SK-N-SH treated with all-trans-retinoic acid at 6 μM for 48 hours (cell line): ENCODE results near the gene NUP214.
"Not testable (repeated sequence)": the region's sequence is repeated elsewhere in the genome, so short reads cannot be mapped to it uniquely, and the experiment has no call there.

Experiments
- ATAC-seq: fragments of 200-7000 bp; cut with Tn5 transposase; 3 replicates; pipeline ENCODE4 v1.9.1; 2020; ENCODE audit warnings: mild to moderate bottlenecking, moderate library complexity
- ARNTL ChIP-seq: fragments of 450-650 bp; formaldehyde crosslinking; IDR thresholded peaks from 2 replicates; pipeline ENCODE4 v1.5.0; 2020; ENCODE audit warnings: low read depth, mild to moderate bottlenecking, moderate library complexity, borderline replicate concordance
- BACH2 ChIP-seq: fragments of 250-450 bp; sonication (Bioruptor Pico); IDR thresholded peaks from 2 replicates; pipeline ENCODE4 v1.9.0; 2021; ENCODE audit warnings: mild to moderate bottlenecking, borderline replicate concordance
- CREB5 ChIP-seq: fragments of 250-450 bp; sonication (Bioruptor Pico); IDR thresholded peaks from 2 replicates; pipeline ENCODE4 v1.5.1; 2020; ENCODE audit warnings: low read depth, mild to moderate bottlenecking, moderate library complexity
- CSDC2 ChIP-seq: fragments of 250-450 bp; sonication (Bioruptor Pico); IDR thresholded peaks from 2 replicates; pipeline ENCODE4 v1.5.0; 2020; ENCODE audit warnings: mild to moderate bottlenecking, moderate library complexity
- ESRRG ChIP-seq: fragments of 250-450 bp; sonication (Bioruptor Pico); IDR thresholded peaks from 2 replicates; pipeline ENCODE4 v1.6.1; 2021; ENCODE audit warnings: mild to moderate bottlenecking
- GLIS3 ChIP-seq: fragments of 250-450 bp; sonication (Bioruptor Pico); IDR thresholded peaks from 2 replicates; pipeline ENCODE4 v1.5.0; 2020; ENCODE audit warnings: mild to moderate bottlenecking, moderate library complexity
- ISL1 ChIP-seq: fragments of 250-450 bp; sonication (Bioruptor Pico); IDR thresholded peaks from 2 replicates; pipeline ENCODE4 v2.1.2; 2022; ENCODE audit warnings: mild to moderate bottlenecking, moderate library complexity
- PATZ1 ChIP-seq: fragments of 250-450 bp; sonication (Bioruptor Pico); IDR thresholded peaks from 2 replicates; pipeline ENCODE4 v1.8.0; 2020; ENCODE audit warnings: mild to moderate bottlenecking, moderate library complexity, borderline replicate concordance
- POU6F1 ChIP-seq: fragments of 250-450 bp; sonication (Bioruptor Pico); IDR thresholded peaks from 2 replicates; pipeline ENCODE4 v1.8.0; 2021; ENCODE audit warnings: low read depth, mild to moderate bottlenecking, moderate library complexity, borderline replicate concordance
- RARB ChIP-seq: fragments of 250-450 bp; sonication (Bioruptor Pico); IDR thresholded peaks from 2 replicates; pipeline ENCODE4 v1.8.0; 2021; ENCODE audit warnings: mild to moderate bottlenecking, moderate library complexity
- SNAI2 ChIP-seq: fragments of 250-450 bp; sonication (Bioruptor Pico); IDR thresholded peaks from 2 replicates; pipeline ENCODE4 v1.5.0; 2020; ENCODE audit warnings: mild to moderate bottlenecking, moderate library complexity
- TCF4 ChIP-seq: fragments of 250-450 bp; sonication (Bioruptor Pico); IDR thresholded peaks from 2 replicates; pipeline ENCODE4 v1.8.0; 2021; ENCODE audit warnings: mild to moderate bottlenecking, moderate library complexity, borderline replicate concordance
- TSHZ2 ChIP-seq: fragments of 250-450 bp; sonication (Bioruptor Pico); IDR thresholded peaks from 2 replicates; pipeline ENCODE4 v1.5.0; 2020; ENCODE audit warnings: mild to moderate bottlenecking, moderate library complexity
- ZC3H10 ChIP-seq: fragments of 250-450 bp; sonication (Bioruptor Pico); IDR thresholded peaks from 2 replicates; pipeline ENCODE4 v1.5.1; 2021; ENCODE audit warnings: mild to moderate bottlenecking, moderate library complexity
- ZFP3 ChIP-seq: fragments of 250-450 bp; sonication (Bioruptor Pico); IDR thresholded peaks from 2 replicates; pipeline ENCODE4 v1.5.0; 2020; ENCODE audit warnings: mild to moderate bottlenecking, moderate library complexity
- ZFP30 ChIP-seq: fragments of 450-650 bp; formaldehyde crosslinking; IDR thresholded peaks from 2 replicates; pipeline ENCODE4 v1.5.0; 2022; ENCODE audit warnings: mild to moderate bottlenecking, moderate library complexity
- ZNF70 ChIP-seq: fragments of 450-650 bp; formaldehyde crosslinking; IDR thresholded peaks from 2 replicates; pipeline ENCODE4 v1.5.0; 2020; ENCODE audit warnings: mild to moderate bottlenecking, moderate library complexity
- ZNF8 ChIP-seq: fragments of 450-650 bp; formaldehyde crosslinking; IDR thresholded peaks from 2 replicates; pipeline ENCODE4 v1.5.0; 2020; ENCODE audit warnings: mild to moderate bottlenecking, moderate library complexity

The NUP214 gene

GRCh38 chr9:131237931-131238401 lies 112.6 kb downstream of the NUP214 start (continued):
- TF ChIP-seq ARNTL (no peak), SNAI2 (CRISPR knock-in tag) (no peak), CSDC2 (CRISPR knock-in tag) (no peak)

- ATAC-seq: no peak
- TF ChIP-seq GLIS3 (CRISPR knock-in tag): no peak
- no peak for TF ChIP-seq ZC3H10
- TF ChIP-seq RARB (CRISPR knock-in tag): no peak
- no peak for TF ChIP-seq ZFP3 (CRISPR knock-in tag)
- no peak for TF ChIP-seq ARNTL
- TF ChIP-seq SNAI2 (CRISPR knock-in tag): no peak
- TF ChIP-seq BACH2 (CRISPR knock-in tag): no peak
- no peak for TF ChIP-seq TCF4 (CRISPR knock-in tag)
- TF ChIP-seq ISL1 (CRISPR knock-in tag): no peak
- no peak for TF ChIP-seq ZFP30 (CRISPR knock-in tag)
- no peak for TF ChIP-seq PATZ1 (CRISPR knock-in tag)
- no peak for TF ChIP-seq CREB5 (CRISPR knock-in tag)
- TF ChIP-seq ZNF8 (CRISPR knock-in tag): no peak
- no peak for TF ChIP-seq ZNF70
These were observed 113.1 kb downstream of the NUP214 start for GRCh38 chr9:131238402-131239021.

GRCh38 chr9:131239161-131239975 lies 114.0 kb downstream of the NUP214 start:
- ATAC-seq: no peak
- TF ChIP-seq ZNF8 (CRISPR knock-in tag) (no peak), POU6F1 (CRISPR knock-in tag) (no peak), ZFP30 (CRISPR knock-in tag) (no peak), ZC3H10 (no peak)

- ATAC-seq: no peak
- TF ChIP-seq TCF4 (CRISPR knock-in tag): no peak
- TF ChIP-seq ARNTL: no peak
- TF ChIP-seq ESRRG (CRISPR knock-in tag): no peak
These were observed 114.9 kb downstream of the NUP214 start for GRCh38 chr9:131240047-131240921.

- ATAC-seq: not testable (repeated sequence)
These were observed 118.9 kb downstream of the NUP214 start for GRCh38 chr9:131244331-131244730.

- TF ChIP-seq ZNF70 (no peak), RARB (CRISPR knock-in tag) (no peak), TSHZ2 (CRISPR knock-in tag) (no peak)
- TF ChIP-seq, all 23 proteins: peak for 0
- no peak for ATAC-seq
These were observed 121.2 kb downstream of the NUP214 start for GRCh38 chr9:131246618-131247017.
